ENCODE data around the gene CSNK1G1.

- no peak for TF ChIP-seq POLR2A (IDR thresholded peaks at IDR 0.05; ENCODE audit: low read length)
- TF ChIP-seq GATA1 (IDR thresholded peaks at IDR 0.05; ENCODE audit: low read depth, low read length), result no peak
These were observed 109.4 kb downstream of the CSNK1G1 start for GRCh38 chr15:64246364-64247189.
